A549 treated with CORT108297 at 1 μM for 4 hours (cell line): ENCODE results near the gene COL24A1. TPM values are rescaled to one million over a fixed set of nuclear protein-coding genes. Genes with fewer than 3 reads are reported as not detected.

Experiments used
- total RNA-seq: library from RNA; stranded (reverse); fragments of 200-300 nt; extraction: Qiagen RNA extraction; gene quantifications from 5 replicates; pipeline ENCODE4 v1.2.3, GENCODE V29; 2022

COL24A1 gene
- total RNA-seq = 0.01 to 0.03 TPM (median 0.03 TPM) in 4 of 5 replicates, not detected in the other

DNA sequence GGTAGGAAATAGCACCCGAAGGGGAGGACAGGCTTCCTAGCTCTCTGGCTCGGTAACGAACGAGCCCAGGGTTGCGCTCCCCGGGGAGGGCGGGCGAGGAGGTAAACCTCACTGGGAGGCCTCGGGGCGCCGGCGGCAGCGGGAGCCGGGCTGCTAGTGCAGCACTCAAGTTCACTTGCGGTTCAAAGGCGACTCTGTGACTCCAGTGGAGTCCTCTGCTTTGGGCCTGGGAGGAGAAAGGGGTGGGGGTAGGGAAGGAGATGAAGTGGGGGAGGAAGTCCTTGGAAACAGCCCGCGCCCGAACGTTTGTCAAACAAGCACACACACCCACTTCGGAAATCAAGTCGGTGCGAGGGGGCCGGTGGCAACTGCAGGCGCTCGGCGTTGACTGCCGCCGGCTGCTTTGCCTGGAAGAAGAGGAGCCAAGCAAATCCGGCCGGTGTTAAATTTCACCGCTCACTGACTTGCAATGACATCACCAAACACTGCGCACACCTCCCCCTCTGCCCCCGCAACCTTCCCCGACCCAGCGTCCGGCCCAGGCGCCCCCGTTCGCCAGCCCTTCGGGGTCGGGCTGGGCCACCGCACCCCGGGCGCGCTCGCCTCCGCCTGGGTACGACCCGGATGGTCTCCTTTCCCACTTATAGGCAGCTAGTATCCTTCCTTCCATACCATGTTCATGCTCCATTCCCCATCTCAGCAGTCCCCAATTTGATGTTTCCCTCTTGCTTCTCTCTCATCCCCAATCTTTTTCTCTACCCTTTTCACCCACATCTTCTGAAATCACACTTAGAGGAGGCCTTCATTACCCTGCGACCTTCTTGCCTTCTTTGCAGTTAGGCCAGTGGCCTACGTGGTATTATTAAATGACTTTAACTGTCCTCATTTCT, at the start of gene COL24A1:
COL24A1 (minus strand) TSS at position 207 of the 890 bp plus-strand sequence. CDS start 376 bp downstream, outside the sequence.

DNA sequence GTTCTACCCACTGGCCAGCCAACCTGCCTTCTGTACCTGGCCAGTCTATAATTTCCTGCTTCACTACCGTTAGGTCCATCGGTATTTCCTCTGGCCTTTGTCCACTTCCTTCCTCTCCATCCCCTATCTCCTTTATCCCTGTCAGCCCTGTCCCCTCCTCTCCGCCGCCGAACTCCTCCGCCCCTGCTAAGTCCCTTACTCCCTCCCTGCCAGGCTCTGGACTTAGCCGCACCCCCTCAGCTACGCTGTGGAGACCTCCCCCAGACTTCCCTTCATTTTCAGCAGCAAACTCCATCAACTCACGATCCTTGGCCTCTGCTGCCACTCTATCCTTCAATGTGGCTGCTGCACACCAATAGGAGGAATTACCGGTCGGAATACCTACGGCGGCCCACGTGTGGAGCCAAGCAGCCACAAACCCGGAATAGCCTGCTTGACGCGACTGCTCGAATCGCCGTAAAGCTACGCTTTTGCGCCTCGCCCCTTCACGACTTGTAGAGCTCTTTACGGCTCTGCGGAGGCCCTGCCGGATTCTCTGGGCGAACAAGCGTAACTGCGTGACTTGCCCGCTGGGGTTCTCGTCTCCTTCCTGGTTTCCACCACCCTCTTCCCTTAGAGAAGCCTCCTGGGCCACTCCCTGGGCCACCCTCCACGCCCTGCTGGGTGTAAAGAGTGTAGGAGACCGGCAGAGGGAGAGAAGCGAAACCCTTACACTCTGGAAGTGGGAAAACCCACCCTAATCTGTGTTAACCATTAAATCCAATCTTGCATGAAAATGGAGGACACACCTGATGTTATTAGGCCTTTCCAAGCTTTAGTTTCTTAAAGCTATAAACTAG, 448.4 kb downstream of the COL24A1 start, which contains the start of gene ZNHIT6:
ZNHIT6 (minus strand) TSS at position 444 of the 839 bp plus-strand sequence; CDS start at position 295, 149 bp downstream.

Other genes starting within 250 kb of the COL24A1 start
- gene ODF2L, start 239.6 kb upstream of the COL24A1 start, total RNA-seq = 9.1 to 10.2 TPM (median 9.9 TPM) in 5 replicates